ENCODE results near the gene CDKL1.
A peak's percentile ranks its signal among the peaks of the same experiment; 100 is the strongest.
"Not testable (repeated sequence)": the region's sequence is repeated elsewhere in the genome, so short reads cannot be mapped to it uniquely, and the experiment has no call there.

CDKL1 gene

DNA sequence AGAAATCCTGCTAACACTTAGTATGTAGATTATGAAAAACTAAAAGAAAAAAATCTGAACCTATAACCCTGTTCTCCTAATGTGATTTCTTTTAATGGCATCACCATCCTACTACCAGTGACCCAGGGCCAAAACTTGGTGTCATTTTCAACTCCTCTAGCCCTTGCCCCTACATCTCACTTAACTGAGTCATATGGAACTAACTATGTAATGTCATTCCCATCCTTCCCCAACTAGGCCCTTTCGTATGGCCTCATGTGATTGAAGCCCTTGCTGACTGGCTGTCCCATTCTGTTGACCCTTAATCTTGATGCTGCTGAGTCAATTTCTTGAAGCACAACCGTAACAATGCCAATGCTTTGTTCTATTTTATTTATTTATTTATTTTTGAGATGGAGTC lies 77.0 kb downstream of the CDKL1 start:
- Histone ChIP-seq H3K36me3 (peaks cover 6 to 11% (median 7%) of the 10 kb centered on the region in 3 donors), H3K9me3 (no peaks in the 10 kb centered on the region), H3K27ac (peak overlapping the region in 1 of 2 donors; percentile 61), H3K4me1 (peaks cover 0 to 13% (median 6%) of the 10 kb centered on the region in 4 donors), H3K4me3 (no peak overlapping the region), H3K27me3 (no peaks in the 10 kb centered on the region)
- TF ChIP-seq, protein P1, sequence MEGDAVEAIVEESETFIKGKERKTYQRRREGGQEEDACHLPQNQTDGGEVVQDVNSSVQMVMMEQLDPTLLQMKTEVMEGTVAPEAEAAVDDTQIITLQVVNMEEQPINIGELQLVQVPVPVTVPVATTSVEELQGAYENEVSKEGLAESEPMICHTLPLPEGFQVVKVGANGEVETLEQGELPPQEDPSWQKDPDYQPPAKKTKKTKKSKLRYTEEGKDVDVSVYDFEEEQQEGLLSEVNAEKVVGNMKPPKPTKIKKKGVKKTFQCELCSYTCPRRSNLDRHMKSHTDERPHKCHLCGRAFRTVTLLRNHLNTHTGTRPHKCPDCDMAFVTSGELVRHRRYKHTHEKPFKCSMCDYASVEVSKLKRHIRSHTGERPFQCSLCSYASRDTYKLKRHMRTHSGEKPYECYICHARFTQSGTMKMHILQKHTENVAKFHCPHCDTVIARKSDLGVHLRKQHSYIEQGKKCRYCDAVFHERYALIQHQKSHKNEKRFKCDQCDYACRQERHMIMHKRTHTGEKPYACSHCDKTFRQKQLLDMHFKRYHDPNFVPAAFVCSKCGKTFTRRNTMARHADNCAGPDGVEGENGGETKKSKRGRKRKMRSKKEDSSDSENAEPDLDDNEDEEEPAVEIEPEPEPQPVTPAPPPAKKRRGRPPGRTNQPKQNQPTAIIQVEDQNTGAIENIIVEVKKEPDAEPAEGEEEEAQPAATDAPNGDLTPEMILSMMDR (IDR thresholded peaks at IDR 0.05): no peak
- DNase-seq: no peak
- intact Hi-C loops (cut with DNase I; ENCODE audit: low total_unique reads): no loop called here

DNA sequence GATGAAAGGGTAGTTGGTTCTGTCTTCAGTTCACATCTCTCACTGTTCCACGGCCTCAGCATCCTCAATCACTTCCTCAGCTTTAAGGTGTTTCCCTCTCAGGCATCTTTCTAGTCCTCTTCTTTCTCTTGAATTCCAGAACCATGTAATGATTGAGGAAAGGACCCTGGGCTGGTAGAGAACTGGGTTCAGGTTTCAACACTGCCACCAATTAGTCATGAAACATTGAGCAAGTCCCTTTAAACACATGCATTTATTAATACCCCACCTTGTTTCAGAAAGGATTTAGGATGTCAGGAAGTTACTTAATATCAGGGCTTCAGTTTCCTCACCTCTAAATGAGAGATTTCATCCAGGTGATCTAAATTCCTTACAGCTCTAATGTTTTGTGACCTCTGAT lies 77.4 kb downstream of the CDKL1 start:
- intact Hi-C loops (cut with DNase I; ENCODE audit: low total_unique reads): no loop called here
- Histone ChIP-seq H3K27ac (no peak overlapping the region), H3K27me3 (no peaks in the 10 kb centered on the region), H3K36me3 (peaks cover 2 to 7% (median 6%) of the 10 kb centered on the region in 3 donors), H3K9me3 (no peaks in the 10 kb centered on the region), H3K4me1 (peaks cover 0 to 13% (median 6%) of the 10 kb centered on the region in 4 donors), H3K4me3 (no peak overlapping the region)
- TF ChIP-seq, protein P1 (IDR thresholded peaks at IDR 0.05): no peak
- DNase-seq: no peak

DNA sequence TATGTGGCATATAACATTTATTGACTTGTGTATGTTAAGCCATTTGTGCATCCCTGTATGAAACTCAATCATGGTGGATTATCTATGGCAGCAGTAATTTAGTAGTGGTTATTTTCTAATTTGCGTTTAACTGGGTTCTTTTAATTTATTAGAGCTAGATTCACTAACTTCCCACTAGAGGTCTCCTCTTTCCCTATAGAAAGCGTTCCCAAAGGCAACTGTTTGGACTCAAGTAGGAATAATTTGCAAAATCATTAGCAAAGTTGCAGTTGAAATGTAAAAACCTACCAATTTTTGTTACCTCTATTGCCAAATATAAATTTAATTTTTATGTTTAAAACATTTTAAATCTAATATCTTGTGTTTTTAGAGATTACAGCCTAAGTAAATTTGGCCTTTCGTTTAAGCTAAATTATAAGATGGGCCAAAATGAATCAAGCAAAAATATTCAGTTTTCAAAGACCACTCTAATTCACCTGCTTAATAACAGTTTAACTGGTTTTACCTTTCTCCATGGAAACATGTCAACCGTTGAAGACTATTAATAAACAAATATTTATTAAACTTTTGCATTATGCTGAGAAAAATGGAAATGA lies 78.6 kb downstream of the CDKL1 start:
- H3K36me3 ChIP-seq: no peaks in the 10 kb centered on the region
- intact Hi-C loops (cut with DNase I; ENCODE audit: low total_unique reads): no loop called here
- H3K9me3 ChIP-seq: no peaks in the 10 kb centered on the region
- no peak for DNase-seq
- no peak overlapping the region for H3K4me3 ChIP-seq
- peaks cover 0 to 16% (median 9%) of the 10 kb centered on the region in 4 donors for H3K4me1 ChIP-seq
- H3K27ac ChIP-seq: no peak overlapping the region
- no peaks in the 10 kb centered on the region for H3K27me3 ChIP-seq
- TF ChIP-seq, protein P1 (IDR thresholded peaks at IDR 0.05): peak; percentile 72 to 77

DNA sequence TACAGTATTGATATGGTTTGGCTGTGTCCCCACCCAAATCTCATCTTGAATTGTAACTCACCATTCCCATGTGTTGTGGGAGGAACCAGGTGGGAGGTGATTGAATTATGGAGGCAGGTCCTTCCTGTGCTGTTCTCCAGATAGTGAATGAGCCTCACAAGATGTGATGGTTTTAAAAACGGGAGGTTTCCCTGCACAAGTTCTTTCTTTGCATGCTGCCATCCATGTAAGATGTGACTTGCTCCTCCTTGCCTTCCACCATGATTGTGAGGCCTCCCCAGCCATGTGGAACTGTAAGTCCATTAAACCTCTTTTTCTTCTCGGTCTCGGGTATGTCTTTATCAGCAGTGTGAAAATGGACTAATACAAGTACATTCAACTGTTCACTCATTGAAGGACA lies 82.6 kb downstream of the CDKL1 start:
- H3K9me3 ChIP-seq, DNase-seq, H3K4me3 ChIP-seq, H3K36me3 ChIP-seq, H3K27me3 ChIP-seq, H3K27ac ChIP-seq: not testable (repeated sequence)
- intact Hi-C loops (cut with DNase I; ENCODE audit: low total_unique reads): loop anchor here (5.0 kb wide), 1 partner anchor 82 kb away; the partner anchor contains the start of gene SOS2
- H3K4me1 ChIP-seq: peaks cover 0 to 20% (median 12%) of the 10 kb centered on the region in 4 donors

DNA sequence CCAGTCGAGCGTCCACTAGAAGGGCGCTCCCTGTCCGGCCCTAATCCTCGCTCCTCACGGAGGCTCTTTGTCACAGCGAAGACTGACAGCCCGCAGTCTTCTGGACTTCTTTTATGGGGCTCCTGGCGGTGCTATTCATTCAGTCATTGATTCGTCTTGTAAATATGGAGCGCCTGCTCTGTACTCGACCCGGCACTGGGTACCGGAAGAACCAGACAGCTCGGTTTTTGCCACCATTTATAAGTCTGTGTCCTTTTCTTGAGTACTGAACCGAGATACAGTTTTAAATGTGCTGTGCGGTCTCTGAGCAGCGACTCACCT lies 84.0 kb downstream of the CDKL1 start:
- Histone ChIP-seq H3K4me1 (peaks cover 0 to 20% (median 12%) of the 10 kb centered on the region in 4 donors), H3K4me3 (peak overlapping the region; percentile 73 to 84), H3K27ac (peak overlapping the region; percentile 86 to 87), H3K9me3 (no peaks in the 10 kb centered on the region), H3K36me3 (no peaks in the 10 kb centered on the region), H3K27me3 (no peaks in the 10 kb centered on the region)
- no peak for DNase-seq
- TF ChIP-seq, protein P1 (IDR thresholded peaks at IDR 0.05): no peak
- intact Hi-C loops (cut with DNase I; ENCODE audit: low total_unique reads): loop anchor here (2.0 to 5.0 kb wide), 2 partner anchors 80 to 220 kb away; partner anchors contain the start of genes MAP4K5 and SOS2

DNA sequence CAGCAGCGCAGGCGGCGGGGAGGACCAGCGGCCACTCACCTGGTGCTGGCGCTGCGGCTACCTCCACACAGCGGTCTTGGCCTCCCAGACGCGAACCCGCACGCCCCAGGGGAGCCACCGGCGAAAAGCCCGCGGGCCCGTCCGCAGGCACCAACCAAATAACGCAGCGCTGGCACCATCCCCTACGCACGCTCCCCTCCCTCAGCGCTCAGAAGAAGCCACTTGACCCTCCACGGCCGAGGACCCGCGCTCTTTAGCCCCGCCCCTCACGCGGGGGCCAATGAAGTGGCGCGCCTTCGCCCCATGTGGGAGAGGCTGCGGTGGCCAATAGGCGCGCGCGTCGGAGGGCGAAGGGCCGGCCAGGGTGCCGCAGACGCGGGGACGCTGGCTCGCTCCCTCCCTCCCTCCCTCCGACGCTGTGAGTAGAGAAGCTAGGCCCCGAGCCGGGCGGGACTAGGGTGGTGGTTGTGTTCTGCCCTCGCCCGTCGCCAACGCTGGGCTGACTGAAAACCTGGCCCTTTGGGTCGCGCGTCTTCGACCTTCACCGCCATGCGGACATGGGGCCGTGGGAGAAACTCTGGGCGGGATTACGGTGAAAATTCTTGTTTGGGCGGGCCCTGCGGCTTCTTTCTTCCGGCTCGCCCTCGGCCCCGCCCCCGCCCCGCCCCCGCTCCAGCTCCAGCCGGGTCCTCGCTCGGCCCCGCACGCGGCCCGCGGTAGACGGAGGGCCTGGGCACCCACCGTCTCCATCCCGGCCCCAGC lies 84.5 kb downstream of the CDKL1 start, which contains the start of the genes DMAC2L and L2HGDH:
Gene DMAC2L, plus strand, starts transcription at position 353 of the 762 bp plus-strand sequence. CDS start 9,164 bp downstream, outside the sequence.
Gene L2HGDH, minus strand, starts transcription at position 258 of the 762 bp plus-strand sequence. Its CDS starts 79 bp downstream, at position 179.
- peaks cover 0 to 20% (median 12%) of the 10 kb centered on the region in 4 donors for H3K4me1 ChIP-seq
- intact Hi-C loops (cut with DNase I; ENCODE audit: low total_unique reads): loop anchor here (2.0 to 5.0 kb wide), 2 partner anchors 80 to 221 kb away; partner anchors contain the start of genes MAP4K5 and SOS2
- H3K36me3 ChIP-seq: no peaks in the 10 kb centered on the region
- peak within 1 kb of the TSS; percentile 86 to 87 for H3K27ac ChIP-seq
- TF ChIP-seq, protein P1 (IDR thresholded peaks at IDR 0.05): peak in 1 of 2 experiments; percentile 18
- H3K9me3 ChIP-seq: no peaks in the 10 kb centered on the region
- peak; percentile 91 to 96 for DNase-seq
- no peaks in the 10 kb centered on the region for H3K27me3 ChIP-seq
- H3K4me3 ChIP-seq: peak within 1 kb of the TSS; percentile 73 to 84

Data from tibial artery (tissue), 4 donors.